Measurements from ENCODE around the gene POMT2.

DNA sequence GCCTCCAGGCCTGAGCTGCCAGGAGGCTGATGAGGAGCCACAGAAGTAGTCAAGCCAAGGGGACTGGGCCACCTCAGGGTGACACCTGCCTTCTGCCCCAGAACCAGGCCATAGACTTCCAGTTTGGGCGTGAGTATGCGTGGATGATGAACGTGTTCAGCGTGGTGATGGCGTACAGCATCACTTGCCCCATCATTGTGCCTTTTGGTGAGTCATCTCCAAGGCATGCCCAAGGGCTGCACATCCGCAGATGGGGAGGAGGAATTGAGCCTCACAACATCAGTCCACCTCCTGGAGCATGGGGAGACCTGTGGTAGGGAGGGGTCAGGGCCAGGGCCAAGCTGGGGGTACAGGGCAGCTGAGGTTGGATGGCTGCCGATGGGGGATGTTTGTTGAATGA lies 72.0 kb downstream of the POMT2 start:
- TF ChIP-seq EZH2phosphoT487 (IDR thresholded peaks at IDR 0.05; ENCODE audit: borderline replicate concordance, low read length), result no peak
- TF ChIP-seq, protein P1, sequence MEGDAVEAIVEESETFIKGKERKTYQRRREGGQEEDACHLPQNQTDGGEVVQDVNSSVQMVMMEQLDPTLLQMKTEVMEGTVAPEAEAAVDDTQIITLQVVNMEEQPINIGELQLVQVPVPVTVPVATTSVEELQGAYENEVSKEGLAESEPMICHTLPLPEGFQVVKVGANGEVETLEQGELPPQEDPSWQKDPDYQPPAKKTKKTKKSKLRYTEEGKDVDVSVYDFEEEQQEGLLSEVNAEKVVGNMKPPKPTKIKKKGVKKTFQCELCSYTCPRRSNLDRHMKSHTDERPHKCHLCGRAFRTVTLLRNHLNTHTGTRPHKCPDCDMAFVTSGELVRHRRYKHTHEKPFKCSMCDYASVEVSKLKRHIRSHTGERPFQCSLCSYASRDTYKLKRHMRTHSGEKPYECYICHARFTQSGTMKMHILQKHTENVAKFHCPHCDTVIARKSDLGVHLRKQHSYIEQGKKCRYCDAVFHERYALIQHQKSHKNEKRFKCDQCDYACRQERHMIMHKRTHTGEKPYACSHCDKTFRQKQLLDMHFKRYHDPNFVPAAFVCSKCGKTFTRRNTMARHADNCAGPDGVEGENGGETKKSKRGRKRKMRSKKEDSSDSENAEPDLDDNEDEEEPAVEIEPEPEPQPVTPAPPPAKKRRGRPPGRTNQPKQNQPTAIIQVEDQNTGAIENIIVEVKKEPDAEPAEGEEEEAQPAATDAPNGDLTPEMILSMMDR (IDR thresholded peaks at IDR 0.05; ENCODE audit: low read depth, low read length, poor library complexity, severe bottlenecking), result no peak
